Measurements from ENCODE around the gene TNFSF11. TPM values are rescaled to one million over a fixed set of nuclear protein-coding genes. Genes with fewer than 3 reads are reported as not detected.

TNFSF11 gene
- total RNA-seq, 2 donors from 2014 or later, result not detected

DNA sequence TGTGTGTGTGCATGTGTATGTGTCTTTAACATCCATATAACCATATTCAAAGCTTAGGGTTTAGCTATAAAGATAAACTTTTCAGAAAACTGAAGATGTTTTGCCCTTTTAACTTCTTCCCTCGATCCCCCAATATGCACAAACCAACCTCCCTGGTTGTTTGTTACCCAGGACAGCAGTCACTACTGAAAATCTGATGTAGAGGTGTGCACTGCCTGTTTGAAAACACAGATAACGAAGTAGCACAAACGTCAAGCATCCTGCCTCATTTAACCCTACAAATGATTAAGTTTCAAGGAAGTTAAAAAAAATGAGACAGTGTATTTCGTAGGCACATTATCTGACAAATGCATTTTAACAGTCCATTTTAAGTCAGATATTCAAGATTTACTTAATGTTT lies 3.6 kb downstream of the TNFSF11 start:
- peaks cover 0 to 21% of the 10 kb centered on the region in 2 donors for H3K27me3 ChIP-seq
- peaks cover 0 to 11% of the 10 kb centered on the region in 2 donors for H3K4me1 ChIP-seq
- DNase-seq (ENCODE audit: low spot score), result no peak
- H3K36me3 ChIP-seq, result no peaks in the 10 kb centered on the region
- H3K4me3 ChIP-seq, result no peak overlapping the region
- no peak for TF ChIP-seq CTCF (IDR thresholded peaks at IDR 0.05)
- no peak overlapping the region for H3K27ac ChIP-seq
- no peaks in the 10 kb centered on the region for H3K9me3 ChIP-seq

DNA sequence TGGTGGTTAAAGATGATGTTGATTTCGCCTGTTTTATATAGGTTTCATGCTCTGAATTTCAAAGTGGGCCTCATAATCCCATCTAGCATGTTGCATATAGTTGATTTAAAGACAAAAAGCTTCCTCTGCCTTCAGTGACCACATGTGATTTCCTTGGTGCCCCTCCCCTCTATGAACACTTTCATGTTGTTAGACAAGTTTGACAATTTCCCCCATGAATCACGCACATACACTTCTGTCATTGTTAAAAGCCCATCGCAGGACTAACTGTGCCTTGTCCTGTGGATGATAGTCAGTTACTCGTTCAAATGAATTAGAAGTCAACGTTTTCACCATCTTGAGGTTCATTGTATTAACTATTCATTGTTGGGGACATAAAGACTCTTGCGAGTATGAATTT lies 6.7 kb downstream of the TNFSF11 start:
- H3K27me3 ChIP-seq, result peaks cover 0 to 2% of the 10 kb centered on the region in 2 donors
- H3K36me3 ChIP-seq, result no peaks in the 10 kb centered on the region
- no peak for DNase-seq (ENCODE audit: low spot score)
- H3K9me3 ChIP-seq, result no peaks in the 10 kb centered on the region
- no peak for TF ChIP-seq CTCF (IDR thresholded peaks at IDR 0.05)
- H3K4me3 ChIP-seq, result no peak overlapping the region
- no peak overlapping the region for H3K27ac ChIP-seq
- no peaks in the 10 kb centered on the region for H3K4me1 ChIP-seq

GRCh38 chr13:42581427-42581826 lies 7.5 kb downstream of the TNFSF11 start:
- Histone ChIP-seq H3K36me3 (no peaks in the 10 kb centered on the region), H3K9me3 (no peaks in the 10 kb centered on the region), H3K4me3 (no peak overlapping the region), H3K27ac (no peak overlapping the region), H3K4me1 (no peaks in the 10 kb centered on the region), H3K27me3 (no peaks in the 10 kb centered on the region)
- TF ChIP-seq CTCF (IDR thresholded peaks at IDR 0.05), result no peak
- no peak for DNase-seq (ENCODE audit: low spot score)

GRCh38 chr13:42591602-42592001 lies 17.6 kb downstream of the TNFSF11 start:
- H3K4me1 ChIP-seq, result no peaks in the 10 kb centered on the region
- no peaks in the 10 kb centered on the region for H3K9me3 ChIP-seq
- no peak for DNase-seq (ENCODE audit: low spot score)
- no peak overlapping the region for H3K27ac ChIP-seq
- no peaks in the 10 kb centered on the region for H3K27me3 ChIP-seq
- no peak for TF ChIP-seq CTCF (IDR thresholded peaks at IDR 0.05)
- H3K36me3 ChIP-seq, result no peaks in the 10 kb centered on the region
- H3K4me3 ChIP-seq, result no peak overlapping the region

- Histone ChIP-seq H3K36me3 (no peaks in the 10 kb centered on the region), H3K27ac (no peak overlapping the region), H3K4me3 (no peak overlapping the region), H3K4me1 (no peaks in the 10 kb centered on the region), H3K27me3 (no peaks in the 10 kb centered on the region), H3K9me3 (no peaks in the 10 kb centered on the region)
- DNase-seq (ENCODE audit: low spot score), result no peak
- TF ChIP-seq CTCF (IDR thresholded peaks at IDR 0.05), result no peak
Observed at GRCh38 chr13:42592915-42593900, 19.3 kb downstream of the TNFSF11 start.
